Measurements from ENCODE around the gene SEL1L.

DNA sequence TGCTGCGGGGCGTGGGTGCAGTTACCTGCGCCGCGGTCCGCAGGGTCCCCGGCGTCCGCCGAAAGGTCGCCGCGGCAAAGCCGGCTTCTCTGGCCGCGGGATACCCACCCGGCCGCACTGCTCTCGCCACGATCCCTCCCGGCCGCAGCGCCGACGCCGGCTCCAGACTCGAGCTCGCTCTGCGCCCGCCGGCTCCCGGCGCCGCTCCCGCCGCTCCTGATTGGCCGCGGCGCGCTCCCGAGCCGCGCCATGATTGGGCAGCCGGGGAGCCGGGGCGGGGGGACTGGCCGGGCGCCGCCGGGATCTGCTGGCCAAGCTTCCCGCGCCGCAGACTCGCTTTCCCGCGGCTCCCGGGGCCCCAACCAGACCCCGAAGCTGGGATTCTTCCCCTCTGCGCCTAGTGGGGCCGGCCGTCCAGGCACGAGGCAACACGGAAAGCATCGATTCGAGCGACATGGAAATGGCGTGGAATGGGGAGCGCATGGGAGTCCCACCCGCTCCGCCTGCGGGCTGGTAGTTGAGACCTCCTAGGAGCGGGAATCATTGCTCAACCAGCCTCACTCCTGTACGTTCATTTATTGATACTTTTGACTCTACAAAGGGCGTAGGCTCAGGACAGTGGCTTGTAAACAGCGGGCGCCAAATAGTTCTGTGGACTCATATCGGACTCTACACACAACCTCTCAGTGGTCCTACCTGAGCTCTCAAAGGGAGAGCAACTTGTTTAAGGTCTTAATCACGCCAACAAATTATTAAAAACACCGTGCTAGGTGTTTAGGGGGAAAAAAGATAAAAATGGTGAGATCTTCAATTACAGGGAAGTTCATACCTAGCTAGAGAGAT lies 97.1 kb downstream of the SEL1L start:
- TF ChIP-seq, protein P1, sequence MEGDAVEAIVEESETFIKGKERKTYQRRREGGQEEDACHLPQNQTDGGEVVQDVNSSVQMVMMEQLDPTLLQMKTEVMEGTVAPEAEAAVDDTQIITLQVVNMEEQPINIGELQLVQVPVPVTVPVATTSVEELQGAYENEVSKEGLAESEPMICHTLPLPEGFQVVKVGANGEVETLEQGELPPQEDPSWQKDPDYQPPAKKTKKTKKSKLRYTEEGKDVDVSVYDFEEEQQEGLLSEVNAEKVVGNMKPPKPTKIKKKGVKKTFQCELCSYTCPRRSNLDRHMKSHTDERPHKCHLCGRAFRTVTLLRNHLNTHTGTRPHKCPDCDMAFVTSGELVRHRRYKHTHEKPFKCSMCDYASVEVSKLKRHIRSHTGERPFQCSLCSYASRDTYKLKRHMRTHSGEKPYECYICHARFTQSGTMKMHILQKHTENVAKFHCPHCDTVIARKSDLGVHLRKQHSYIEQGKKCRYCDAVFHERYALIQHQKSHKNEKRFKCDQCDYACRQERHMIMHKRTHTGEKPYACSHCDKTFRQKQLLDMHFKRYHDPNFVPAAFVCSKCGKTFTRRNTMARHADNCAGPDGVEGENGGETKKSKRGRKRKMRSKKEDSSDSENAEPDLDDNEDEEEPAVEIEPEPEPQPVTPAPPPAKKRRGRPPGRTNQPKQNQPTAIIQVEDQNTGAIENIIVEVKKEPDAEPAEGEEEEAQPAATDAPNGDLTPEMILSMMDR (IDR thresholded peaks at IDR 0.05; ENCODE audit: extremely low read depth in 1 of 2, insufficient read depth in 1 of 2, low read depth in 1 of 2, low read length in 2 of 2), result no peak
- no peak for TF ChIP-seq GATA2 (IDR thresholded peaks at IDR 0.05; ENCODE audit: insufficient read depth, insufficient read length, low read depth, low read length)
- no peak for TF ChIP-seq POLR2A (IDR thresholded peaks at IDR 0.05; ENCODE audit: low read depth, low read length)
- TF ChIP-seq, protein P2, sequence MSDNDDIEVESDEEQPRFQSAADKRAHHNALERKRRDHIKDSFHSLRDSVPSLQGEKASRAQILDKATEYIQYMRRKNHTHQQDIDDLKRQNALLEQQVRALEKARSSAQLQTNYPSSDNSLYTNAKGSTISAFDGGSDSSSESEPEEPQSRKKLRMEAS (IDR thresholded peaks at IDR 0.05; ENCODE audit: insufficient read depth, insufficient read length), result no peak
- no peak for TF ChIP-seq EZH2 (IDR thresholded peaks at IDR 0.05; ENCODE audit: borderline replicate concordance, low read depth, low read length, severe bottlenecking)

Measured in endothelial cell of umbilical vein (primary cell).